Activated T-cell treated with anti-CD3 and anti-CD28 coated beads, Interleukin-2, amount 50 U/mL, for 72 hours (primary cell): ENCODE measurements around the gene WDR55. TPM values are rescaled to one million over a fixed set of nuclear protein-coding genes. Genes with fewer than 3 reads are reported as not detected.
"Not testable (repeated sequence)": the region's sequence is repeated elsewhere in the genome, so short reads cannot be mapped to it uniquely, and the experiment has no call there.

Experiments used
- ATAC-seq, 2 donors: fragments of 150-1000 bp; cut with Tn5 transposase; replicated peaks in 1 of 2; 2 replicates each; pipeline ENCODE4 v1.10.0; 2021; ENCODE audit warnings: moderate library complexity in 2 of 2, mild to moderate bottlenecking in 1 of 2
- DNase-seq, 2 donors: peaks; one replicate each; pipeline ENCODE4 v3.0.0; 2021 to 2022; ENCODE audit warnings: mixed read lengths in 1 of 2
- H3K27ac Mint-ChIP-seq: one replicate; pipeline ENCODE4 v1.8.0; 2022; ENCODE audit warnings: mild to moderate bottlenecking, moderate library complexity, mixed read lengths
- H3K27me3 Mint-ChIP-seq: one replicate; pipeline ENCODE4 v1.8.0; 2022; ENCODE audit warnings: low read depth, mixed read lengths
- H3K36me3 Mint-ChIP-seq, 2 donors: one replicate each; pipeline ENCODE4 v1.8.0; 2022; ENCODE audit warnings: mixed read lengths in 2 of 2, mild to moderate bottlenecking in 1 of 2; ENCODE audit not compliant: insufficient read depth in 2 of 2
- H3K4me1 Mint-ChIP-seq: one replicate; pipeline ENCODE4 v1.8.0; 2022; ENCODE audit warnings: low read depth, mixed read lengths
- H3K4me3 Mint-ChIP-seq, 2 donors: one replicate each; pipeline ENCODE4 v1.8.0; 2022; ENCODE audit warnings: mild to moderate bottlenecking in 2 of 2, mixed read lengths in 2 of 2, moderate library complexity in 2 of 2
- H3K9me3 Mint-ChIP-seq, 2 donors: one replicate each; pipeline ENCODE4 v1.8.0; 2022; ENCODE audit warnings: mixed read lengths in 2 of 2
- total RNA-seq, 2 donors: library from RNA; stranded (reverse); gene quantifications; one replicate each; pipeline ENCODE4 v1.2.3, GENCODE V29; 2022

Gene WDR55
- total RNA-seq, 2 donors from 2014 or later = 24.3 to 30.2 TPM

GRCh38 chr5:140700177-140701144 lies 35.8 kb downstream of the WDR55 start, which contains the start of gene ZMAT2:
Gene ZMAT2 (plus strand): TSS chr5:140700447. CDS start chr5:140700461, 14 bp downstream.
- Mint-ChIP-seq H3K4me1 (peaks cover 24% of the 10 kb centered on the region), H3K9me3 (no peaks in the 10 kb centered on the region), H3K36me3 (peaks cover 18 to 44% of the 10 kb centered on the region in 2 donors), H3K27ac (peak within 1 kb of the TSS; percentile 96), H3K27me3 (no peaks in the 10 kb centered on the region), H3K4me3 (peak within 1 kb of the TSS; percentile 97 to 99)
- peak; percentile 90 to 96 for DNase-seq
- peak; percentile 98 to 99 for ATAC-seq

DNA sequence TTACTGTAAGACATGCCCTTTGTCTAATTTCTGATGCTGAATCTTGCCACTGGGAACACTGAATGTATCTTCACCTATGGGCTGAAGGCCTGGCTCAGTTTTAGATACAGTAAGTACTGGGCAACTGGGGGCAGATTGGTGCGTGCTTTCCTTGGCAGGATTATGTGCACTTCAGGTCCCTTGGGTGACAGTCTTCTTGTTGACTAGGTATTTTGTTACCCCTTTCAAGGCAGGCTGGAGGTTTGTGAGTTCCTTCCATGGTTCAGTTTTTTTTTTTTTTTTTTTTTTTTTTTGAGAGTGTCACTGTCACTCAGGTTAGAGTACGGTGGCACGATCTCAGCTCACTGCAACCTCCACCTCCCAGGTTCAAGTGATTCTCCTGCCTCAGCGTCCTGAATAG lies 43.1 kb downstream of the WDR55 start:
- Mint-ChIP-seq H3K36me3 (peaks cover 10 to 14% of the 10 kb centered on the region in 2 donors), H3K4me1 (peaks cover 24% of the 10 kb centered on the region), H3K9me3 (no peaks in the 10 kb centered on the region), H3K27ac (no peak overlapping the region), H3K4me3 (no peak overlapping the region), H3K27me3 (no peaks in the 10 kb centered on the region)
- ATAC-seq = no peak
- DNase-seq = no peak

GRCh38 chr5:140708787-140709186 lies 44.1 kb downstream of the WDR55 start:
- peak overlapping the region in 1 of 2 donors; percentile 96 for H3K4me3 Mint-ChIP-seq
- not testable (repeated sequence) for H3K27me3 Mint-ChIP-seq, DNase-seq, H3K9me3 Mint-ChIP-seq, ATAC-seq
- peaks cover 6 to 14% of the 10 kb centered on the region in 2 donors for H3K36me3 Mint-ChIP-seq
- peaks cover 24% of the 10 kb centered on the region for H3K4me1 Mint-ChIP-seq
- H3K27ac Mint-ChIP-seq = peak overlapping the region; percentile 96

- Mint-ChIP-seq H3K27ac (peak overlapping the region; percentile 100), H3K9me3 (no peaks in the 10 kb centered on the region), H3K4me3 (peak overlapping the region; percentile 95 to 96), H3K36me3 (peaks cover 2 to 7% of the 10 kb centered on the region in 2 donors), H3K27me3 (no peaks in the 10 kb centered on the region), H3K4me1 (peaks cover 24% of the 10 kb centered on the region)
- ATAC-seq (peak; percentile 94), DNase-seq (peak; percentile 89 to 94)
These were observed 46.3 kb downstream of the WDR55 start for GRCh38 chr5:140710899-140711552.

- no peak for DNase-seq
- peaks cover 0 to 5% of the 10 kb centered on the region in 2 donors for H3K36me3 Mint-ChIP-seq
- H3K4me3 Mint-ChIP-seq = peak overlapping the region; percentile 95 to 96
- peak overlapping the region; percentile 100 for H3K27ac Mint-ChIP-seq
- H3K9me3 Mint-ChIP-seq = no peaks in the 10 kb centered on the region
- ATAC-seq = no peak
- H3K4me1 Mint-ChIP-seq = peaks cover 24% of the 10 kb centered on the region
- no peaks in the 10 kb centered on the region for H3K27me3 Mint-ChIP-seq
These were observed 47.1 kb downstream of the WDR55 start for GRCh38 chr5:140711794-140712193.

DNA sequence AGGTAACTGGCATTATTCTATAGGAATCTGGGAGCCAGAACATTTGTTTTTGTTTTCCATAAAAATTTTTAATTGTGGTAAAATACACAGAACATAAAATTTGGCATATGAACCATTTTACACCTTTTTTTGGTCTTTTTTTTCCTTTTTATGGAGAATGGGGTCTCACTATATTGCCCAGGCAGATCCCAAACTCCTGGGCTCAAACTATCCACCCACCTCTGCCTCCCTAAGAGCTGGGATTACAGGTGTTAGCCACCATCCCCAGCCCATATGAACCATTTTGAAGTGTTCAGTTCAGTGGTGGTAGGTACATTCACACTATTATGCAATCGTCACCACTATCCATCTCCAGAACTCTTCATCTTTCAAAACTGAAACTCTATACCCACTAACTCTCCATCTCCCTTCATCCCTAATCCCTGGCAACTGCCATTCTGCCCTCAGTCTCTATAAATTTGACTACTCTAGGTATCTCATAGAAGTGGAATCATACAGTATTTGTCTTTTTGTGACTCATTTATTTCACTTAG lies 48.9 kb downstream of the WDR55 start:
- Mint-ChIP-seq H3K4me3 (no peak overlapping the region), H3K4me1 (peaks cover 24% of the 10 kb centered on the region), H3K27me3 (no peaks in the 10 kb centered on the region), H3K36me3 (peaks cover 0 to 3% of the 10 kb centered on the region in 2 donors), H3K27ac (no peak overlapping the region), H3K9me3 (no peaks in the 10 kb centered on the region)
- ATAC-seq (no peak), DNase-seq (no peak)

GRCh38 chr5:140716238-140716637 lies 51.5 kb downstream of the WDR55 start:
- H3K27me3 Mint-ChIP-seq, H3K27ac Mint-ChIP-seq, DNase-seq, H3K4me3 Mint-ChIP-seq, H3K36me3 Mint-ChIP-seq, ATAC-seq, H3K9me3 Mint-ChIP-seq: not testable (repeated sequence)
- peaks cover 15% of the 10 kb centered on the region for H3K4me1 Mint-ChIP-seq

- no peaks in the 10 kb centered on the region for H3K36me3 Mint-ChIP-seq
- peak overlapping the region in 1 of 2 donors; percentile 1 for H3K4me3 Mint-ChIP-seq
- peaks cover 5% of the 10 kb centered on the region for H3K4me1 Mint-ChIP-seq
- no peak for ATAC-seq
- no peak for DNase-seq
- H3K9me3 Mint-ChIP-seq = no peaks in the 10 kb centered on the region
- H3K27me3 Mint-ChIP-seq = peaks cover 10% of the 10 kb centered on the region
- peak overlapping the region; percentile 1 for H3K27ac Mint-ChIP-seq
These were observed 53.5 kb downstream of the WDR55 start for GRCh38 chr5:140718266-140718592.

DNA sequence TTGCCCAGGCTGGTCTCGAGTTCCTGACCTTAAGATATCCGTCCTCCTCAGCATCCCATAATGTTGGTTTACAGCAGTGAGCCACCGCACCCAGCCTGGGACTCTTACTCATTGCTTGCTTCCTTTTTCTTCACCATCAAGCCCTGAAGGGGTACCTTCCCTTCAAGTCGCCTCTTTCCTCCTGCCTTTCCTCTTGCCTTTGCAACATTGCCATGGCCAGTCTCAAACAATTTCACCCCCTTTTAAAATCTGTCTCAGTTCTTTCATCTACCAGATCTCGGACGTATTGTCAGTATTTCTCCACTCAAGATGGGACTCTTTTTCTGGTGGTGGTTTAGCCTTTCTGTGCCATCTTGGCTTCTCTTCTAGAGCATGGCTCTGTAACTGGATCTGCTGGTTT lies 56.0 kb downstream of the WDR55 start:
- not testable (repeated sequence) for H3K9me3 Mint-ChIP-seq, H3K36me3 Mint-ChIP-seq, H3K27ac Mint-ChIP-seq, H3K4me3 Mint-ChIP-seq, DNase-seq
- H3K4me1 Mint-ChIP-seq = peaks cover 16% of the 10 kb centered on the region
- peak in 1 of 2 donors; percentile 19 for ATAC-seq
- H3K27me3 Mint-ChIP-seq = peaks cover 16% of the 10 kb centered on the region

DNA sequence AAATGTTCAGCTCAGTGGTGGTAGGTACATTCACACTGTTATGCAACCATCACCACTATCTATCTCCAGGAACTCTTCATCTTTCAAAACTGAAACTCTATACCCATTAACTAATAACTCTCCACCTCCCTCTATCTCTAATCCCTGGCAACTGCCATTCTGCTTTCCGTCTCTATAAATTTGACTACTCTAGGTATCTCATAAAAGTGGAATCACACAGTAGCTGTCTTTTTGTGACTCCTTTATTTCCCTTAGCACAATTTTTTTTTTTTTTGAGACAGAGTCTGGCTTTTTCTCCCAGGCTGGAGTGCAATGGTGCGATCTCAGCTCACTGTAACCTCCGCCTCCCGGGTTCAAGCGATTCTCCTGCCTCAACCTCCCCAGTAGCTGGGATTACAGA lies 56.7 kb downstream of the WDR55 start:
- peaks cover 23% of the 10 kb centered on the region for H3K4me1 Mint-ChIP-seq
- peaks cover 16% of the 10 kb centered on the region for H3K27me3 Mint-ChIP-seq
- H3K4me3 Mint-ChIP-seq, H3K27ac Mint-ChIP-seq, H3K9me3 Mint-ChIP-seq, ATAC-seq, H3K36me3 Mint-ChIP-seq, DNase-seq: not testable (repeated sequence)

Other genes with a start within 250 kb of the WDR55 start
- 10 to 100 TPM; 14.4 to 16.8 TPM for gene EIF4EBP3, start 117.2 kb upstream of the WDR55 start, total RNA-seq
- 10 to 100 TPM; 50.8 to 61.1 TPM for gene SRA1, start 107.4 kb upstream of the WDR55 start, total RNA-seq
- gene APBB3, start 100.3 kb upstream of the WDR55 start, total RNA-seq = 10 to 100 TPM; 33.8 to 38.2 TPM
- gene SLC35A4, start 100.1 kb upstream of the WDR55 start, total RNA-seq = 10 to 100 TPM; 52.7 to 69.3 TPM
- gene CD14, start 31.7 kb upstream of the WDR55 start, total RNA-seq = under 1 TPM in 1 of 2 donors, not detected in 1; 0.41 TPM
- 10 to 100 TPM; 31.8 to 35.0 TPM for gene TMCO6, start 25.5 kb upstream of the WDR55 start, total RNA-seq
- gene NDUFA2, start 17.3 kb upstream of the WDR55 start, total RNA-seq = 10 to 100 TPM; 43.3 to 51.6 TPM
- 100 to 1,000 TPM; 121 to 129 TPM for gene IK, start 17.1 kb upstream of the WDR55 start, total RNA-seq
- gene DND1, start 8.7 kb downstream of the WDR55 start, total RNA-seq = 1 to 10 TPM; 3.7 to 4.6 TPM
- gene HARS1, start 26.5 kb downstream of the WDR55 start, total RNA-seq = 10 to 100 TPM; 78.4 to 85.1 TPM
- gene HARS2, start 26.6 kb downstream of the WDR55 start, total RNA-seq = 10 to 100 TPM; 31.2 to 31.3 TPM
- 10 to 100 TPM; 44.9 to 53.7 TPM for gene ZMAT2, start 35.5 kb downstream of the WDR55 start, total RNA-seq
- not detected for gene PCDHA1, start 121.2 kb downstream of the WDR55 start, total RNA-seq
- not detected for gene PCDHA2, start 129.9 kb downstream of the WDR55 start, total RNA-seq
- not detected for gene PCDHA3, start 136.2 kb downstream of the WDR55 start, total RNA-seq
- gene PCDHA4, start 142.2 kb downstream of the WDR55 start, total RNA-seq = not detected
- not detected for gene PCDHA5, start 156.7 kb downstream of the WDR55 start, total RNA-seq
- not detected for gene PCDHA6, start 163.1 kb downstream of the WDR55 start, total RNA-seq
- not detected for gene PCDHA7, start 169.4 kb downstream of the WDR55 start, total RNA-seq
- not detected for gene PCDHA8, start 176.3 kb downstream of the WDR55 start, total RNA-seq
- gene PCDHA9, start 183.5 kb downstream of the WDR55 start, total RNA-seq = not detected
- gene PCDHA10, start 191.0 kb downstream of the WDR55 start, total RNA-seq = not detected
- gene PCDHA11, start 204.1 kb downstream of the WDR55 start, total RNA-seq = not detected
- gene PCDHA12, start 210.4 kb downstream of the WDR55 start, total RNA-seq = not detected
- not detected for gene PCDHA13, start 217.2 kb downstream of the WDR55 start, total RNA-seq